HUES64 (cell line): ENCODE results near the gene TBXAS1.

ENCODE experiments used
- H3K27ac ChIP-seq: 2 replicates; pipeline ENCODE4 v1.7.0; 2013; ENCODE audit warnings: low read depth, low read length, inconsistent platforms
- H3K27me3 ChIP-seq: 2 replicates; pipeline ENCODE4 v1.6.1; 2013; ENCODE audit warnings: mild to moderate bottlenecking, low read length; ENCODE audit not compliant: insufficient read depth
- H3K36me3 ChIP-seq: 2 replicates; pipeline ENCODE4 v1.6.1; 2013; ENCODE audit warnings: mild to moderate bottlenecking, low read length; ENCODE audit not compliant: insufficient read depth
- H3K4me1 ChIP-seq: 2 replicates; pipeline ENCODE4 v1.6.1; 2013; ENCODE audit warnings: mild to moderate bottlenecking, low read length, moderate library complexity; ENCODE audit not compliant: insufficient read depth
- H3K4me3 ChIP-seq: 2 replicates; pipeline ENCODE4 v1.5.1; 2013; ENCODE audit warnings: mild to moderate bottlenecking, low read length, moderate library complexity
- H3K9ac ChIP-seq: 2 replicates; pipeline ENCODE4 v1.6.1; 2013; ENCODE audit warnings: mild to moderate bottlenecking, low read depth, low read length
- H3K9me3 ChIP-seq: 2 replicates; pipeline ENCODE4 v1.6.1; 2013; ENCODE audit warnings: low read depth, low read length; ENCODE audit not compliant: insufficient read depth
- WGBS: fragments of 150-250, 120-280 bp; methylation state at CpG from one replicate; pipeline ENCODE4 v1.1.7; 2013; ENCODE audit warnings: missing lambda C conversion rate; 5-methylcytosine and 5-hydroxymethylcytosine counted together

The TBXAS1 gene

DNA sequence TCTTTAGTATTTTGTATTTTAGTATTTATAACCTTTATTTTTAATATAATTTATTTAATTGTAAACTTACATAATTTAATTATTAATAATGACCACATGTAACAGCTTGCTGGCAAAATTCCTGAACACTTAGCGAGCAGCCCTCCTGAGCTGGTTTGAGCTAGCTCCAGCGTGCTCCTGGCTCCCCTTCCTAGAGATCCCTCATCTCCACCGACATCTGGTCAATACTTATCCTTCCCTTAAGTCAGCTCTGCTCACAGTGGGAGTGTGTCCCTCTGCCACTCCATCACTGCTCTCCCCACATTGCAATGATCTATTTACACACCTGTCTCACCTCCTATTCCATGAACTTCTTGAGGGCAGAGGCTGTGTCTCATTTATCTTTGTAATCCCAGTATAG lies 20.6 kb upstream of the TBXAS1 start:
- no peak overlapping the region for H3K9ac ChIP-seq
- H3K4me1 ChIP-seq: no peaks in the 10 kb centered on the region
- H3K27me3 ChIP-seq: no peaks in the 10 kb centered on the region
- H3K9me3 ChIP-seq: peaks cover 18% of the 10 kb centered on the region; the same call in 1 of the 2 replicates
- 89% methylated on average over 3 of the region's 3 CpGs for WGBS
- H3K27ac ChIP-seq: no peak overlapping the region
- H3K4me3 ChIP-seq: no peak overlapping the region
- H3K36me3 ChIP-seq: no peaks in the 10 kb centered on the region

DNA sequence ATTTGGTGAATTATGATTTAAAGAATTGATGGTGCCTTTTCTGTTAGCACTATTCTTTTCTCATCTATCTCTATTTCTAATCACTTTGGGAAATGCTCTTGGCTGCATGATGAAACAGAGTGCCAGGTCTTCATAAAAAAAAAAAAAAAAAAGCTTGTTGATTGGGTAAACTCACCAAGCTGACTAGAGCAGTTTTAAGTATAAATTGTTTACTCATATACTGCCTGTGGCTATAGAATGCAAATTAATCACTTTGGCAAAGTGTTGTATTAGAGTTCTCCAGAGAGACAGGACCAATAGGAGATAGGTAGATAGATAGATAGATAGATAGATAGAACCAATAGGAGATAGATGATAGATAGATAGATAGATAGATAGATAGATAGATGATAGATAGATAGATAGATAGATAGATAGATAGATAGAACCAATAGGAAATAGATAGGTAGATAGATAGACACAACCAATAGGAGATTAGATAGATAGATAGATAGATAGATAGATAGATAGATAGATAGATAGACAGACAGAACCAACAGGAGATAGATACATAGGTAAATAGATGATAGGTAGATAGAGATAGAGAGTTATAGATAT lies 20.1 kb upstream of the TBXAS1 start:
- Histone ChIP-seq H3K36me3 (no peaks in the 10 kb centered on the region), H3K4me1 (no peaks in the 10 kb centered on the region), H3K9me3 (peaks cover 14% of the 10 kb centered on the region; the same call in 1 of the 2 replicates), H3K27me3 (no peaks in the 10 kb centered on the region), H3K9ac (no peak overlapping the region), H3K27ac (no peak overlapping the region), H3K4me3 (no peak overlapping the region)

DNA sequence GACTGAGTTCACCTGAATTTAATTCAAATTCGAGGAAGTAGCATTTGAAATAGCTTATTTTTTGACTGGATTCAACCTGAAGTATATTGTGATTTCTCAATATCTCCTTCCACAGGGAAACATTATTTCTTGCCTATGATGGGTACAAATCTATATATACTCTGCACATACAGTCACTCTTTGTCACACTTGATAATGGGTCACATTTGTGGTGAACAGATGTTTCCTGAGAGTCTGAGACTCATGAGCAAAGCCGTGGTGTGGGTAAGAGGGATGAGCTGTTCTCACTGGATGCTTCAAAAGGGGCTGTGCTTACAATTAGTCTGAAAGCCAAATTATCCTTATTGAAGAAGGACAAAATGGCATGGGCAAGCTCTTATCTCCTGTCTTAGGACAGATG lies 18.0 kb upstream of the TBXAS1 start:
- Histone ChIP-seq H3K36me3 (no peaks in the 10 kb centered on the region), H3K4me1 (no peaks in the 10 kb centered on the region)

DNA sequence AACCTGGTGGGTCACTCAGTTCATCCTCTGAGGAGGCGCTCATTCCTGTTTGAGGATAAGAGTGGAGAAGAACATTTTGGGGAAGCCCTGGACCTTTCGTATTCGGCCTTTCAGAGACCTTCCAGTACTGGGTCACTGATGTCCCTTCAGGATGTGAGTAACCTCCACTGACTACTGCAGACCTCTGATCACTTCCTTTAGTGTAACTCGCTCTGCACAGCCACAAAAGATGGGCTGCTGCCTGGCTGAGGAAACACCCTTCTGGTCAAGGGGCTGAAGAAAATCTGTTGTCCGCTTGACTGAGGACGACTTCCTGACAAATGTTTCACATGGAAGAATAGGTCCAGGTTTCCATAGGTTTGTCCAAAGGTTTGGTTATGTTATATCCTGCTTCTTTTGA lies 15.9 kb upstream of the TBXAS1 start:
- Histone ChIP-seq H3K27me3 (no peaks in the 10 kb centered on the region), H3K9ac (no peak overlapping the region), H3K9me3 (no peaks in the 10 kb centered on the region), H3K4me3 (no peak overlapping the region), H3K27ac (no peak overlapping the region), H3K36me3 (no peaks in the 10 kb centered on the region), H3K4me1 (no peaks in the 10 kb centered on the region)
- 92% methylated on average over 6 of the region's 6 CpGs for WGBS

More for the DNA sequence above, 18.0 kb upstream of the TBXAS1 start:
- no peak overlapping the region for H3K9ac ChIP-seq
- H3K27me3 ChIP-seq: no peaks in the 10 kb centered on the region
- no peak overlapping the region for H3K4me3 ChIP-seq
- H3K9me3 ChIP-seq: no peaks in the 10 kb centered on the region
- H3K27ac ChIP-seq: no peak overlapping the region
- 92% methylated on average over 1 of the region's 2 CpGs for WGBS

DNA sequence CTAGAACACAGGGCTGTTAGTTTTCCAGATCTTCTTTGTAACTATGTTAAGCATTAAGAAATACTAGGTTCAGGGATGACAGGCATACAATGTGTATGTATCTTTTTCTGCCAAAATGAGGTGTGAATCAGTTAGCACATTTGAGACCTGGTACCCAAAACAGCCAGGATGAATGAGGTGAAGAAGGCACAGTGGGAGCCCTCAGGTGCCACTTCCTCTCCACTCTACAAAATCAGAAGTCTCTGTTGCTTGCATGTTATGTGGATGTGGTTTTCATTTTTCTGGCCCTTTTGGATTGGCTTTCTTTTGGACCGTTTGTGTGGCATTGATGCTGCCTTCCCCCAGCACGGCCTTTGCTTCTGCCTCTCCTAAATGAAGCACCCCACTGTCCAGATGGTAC lies 15.4 kb upstream of the TBXAS1 start:
- H3K36me3 ChIP-seq: no peaks in the 10 kb centered on the region
- no peak overlapping the region for H3K9ac ChIP-seq
- no peaks in the 10 kb centered on the region for H3K9me3 ChIP-seq
- no peak overlapping the region for H3K27ac ChIP-seq
- no peaks in the 10 kb centered on the region for H3K27me3 ChIP-seq
- WGBS: 100% methylated on average over 2 of the region's 2 CpGs
- H3K4me1 ChIP-seq: no peaks in the 10 kb centered on the region
- no peak overlapping the region for H3K4me3 ChIP-seq

DNA sequence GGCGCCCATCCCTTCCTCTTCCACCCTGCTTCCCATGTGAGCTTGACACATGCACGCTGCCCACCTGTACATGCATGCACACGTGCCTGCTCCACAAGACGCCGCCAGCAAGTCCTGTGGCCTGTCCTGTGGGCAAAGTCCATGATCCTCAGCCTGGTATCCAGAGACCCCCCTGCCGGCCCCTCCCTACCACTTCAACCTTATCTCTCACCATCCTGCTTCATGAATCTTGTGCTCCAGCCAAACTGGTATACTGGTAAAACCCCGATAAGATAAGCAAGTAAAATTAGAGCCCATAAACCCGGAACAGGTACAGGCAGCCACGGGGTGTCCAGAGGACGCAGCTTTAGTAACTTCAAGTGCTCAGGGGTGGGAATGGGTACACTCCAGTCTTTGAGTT lies 11.8 kb upstream of the TBXAS1 start:
- Histone ChIP-seq H3K27ac (no peak overlapping the region), H3K27me3 (no peaks in the 10 kb centered on the region), H3K9me3 (no peaks in the 10 kb centered on the region), H3K9ac (no peak overlapping the region), H3K4me1 (no peaks in the 10 kb centered on the region), H3K4me3 (no peak overlapping the region), H3K36me3 (no peaks in the 10 kb centered on the region)
- 93% methylated on average over 10 of the region's 10 CpGs for WGBS

DNA sequence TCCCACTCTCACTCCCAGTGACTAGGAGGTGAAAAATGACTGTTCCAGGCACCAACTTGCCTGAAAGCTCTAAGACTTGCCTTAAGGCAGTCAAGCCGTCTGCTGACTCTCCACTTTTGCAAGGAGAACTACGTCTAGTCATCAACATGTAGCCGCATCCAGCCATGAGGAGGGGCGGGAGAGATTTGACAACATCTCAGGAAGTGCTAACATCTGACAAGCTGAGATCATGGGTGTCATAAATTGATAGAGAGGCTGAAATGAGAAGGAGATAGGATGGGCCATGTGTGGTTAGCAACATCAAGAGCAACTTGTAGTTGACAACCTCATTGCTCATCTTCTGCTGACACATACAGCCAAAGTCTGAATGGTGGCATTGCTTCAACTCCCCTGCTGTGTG lies 9.0 kb upstream of the TBXAS1 start:
- Histone ChIP-seq H3K36me3 (no peaks in the 10 kb centered on the region), H3K4me1 (no peaks in the 10 kb centered on the region), H3K9ac (no peak overlapping the region), H3K9me3 (no peaks in the 10 kb centered on the region), H3K27me3 (no peaks in the 10 kb centered on the region), H3K4me3 (no peak overlapping the region), H3K27ac (no peak overlapping the region)
- 92% methylated on average over 4 of the region's 4 CpGs for WGBS

DNA sequence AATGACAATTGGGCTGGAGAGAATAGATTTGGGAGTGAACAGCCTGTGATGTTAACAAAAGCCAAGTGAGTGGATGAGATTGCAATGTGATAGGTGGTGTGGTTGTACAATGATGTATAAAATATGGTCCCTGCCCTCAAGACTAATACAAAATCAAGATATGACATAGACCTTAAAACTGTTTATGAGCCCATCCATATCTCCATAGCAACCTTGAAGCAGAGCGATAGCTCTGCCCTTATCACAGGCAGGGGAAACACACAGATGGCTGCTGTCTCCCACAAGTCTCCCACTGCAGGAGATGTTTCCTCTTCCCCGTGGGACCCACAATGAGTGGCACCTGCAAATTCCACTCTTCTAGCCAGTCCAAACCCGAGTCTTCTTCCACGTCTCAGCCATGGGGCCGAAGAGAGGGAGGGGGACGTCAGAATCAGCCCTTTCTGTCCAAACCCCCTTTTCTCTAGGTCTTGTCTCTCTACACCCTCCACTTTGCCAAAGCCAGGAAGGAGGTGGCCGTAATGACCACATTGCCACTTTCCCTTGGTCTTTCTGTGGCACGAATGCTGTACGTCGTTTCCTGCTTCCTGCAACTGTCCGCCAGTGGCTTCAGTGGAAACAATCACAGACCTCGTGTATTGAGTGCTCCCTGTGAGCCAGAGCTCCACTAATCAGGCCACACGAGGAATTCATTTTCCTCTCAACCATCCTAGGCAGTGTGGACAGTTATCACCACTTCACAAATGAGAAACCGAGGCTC lies 7.5 kb upstream of the TBXAS1 start:
- 93% methylated on average over 14 of the region's 14 CpGs for WGBS
- no peak overlapping the region for H3K4me3 ChIP-seq
- H3K36me3 ChIP-seq: no peaks in the 10 kb centered on the region

DNA sequence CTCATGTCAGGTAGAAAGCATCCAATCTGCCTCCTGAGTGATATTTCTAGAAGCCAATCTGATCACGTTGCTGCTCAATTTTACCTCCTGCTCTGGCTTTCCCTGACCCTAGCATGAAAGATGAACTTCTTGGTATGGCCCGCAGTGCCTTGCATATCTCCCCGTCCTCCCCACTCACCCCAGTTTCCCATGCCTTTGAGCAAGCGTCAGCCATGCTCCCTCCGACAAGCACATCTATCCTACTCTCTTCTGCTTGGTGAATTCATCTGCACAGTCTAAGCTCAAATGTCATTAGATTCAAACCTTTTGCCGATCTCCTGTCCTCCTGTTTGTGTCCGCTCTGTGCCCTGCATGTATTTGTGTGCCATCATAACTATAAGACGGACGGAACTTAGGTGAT lies 6.2 kb upstream of the TBXAS1 start:
- Histone ChIP-seq H3K36me3 (no peaks in the 10 kb centered on the region), H3K4me1 (no peaks in the 10 kb centered on the region), H3K27me3 (no peaks in the 10 kb centered on the region), H3K9me3 (no peaks in the 10 kb centered on the region), H3K27ac (no peak overlapping the region), H3K4me3 (no peak overlapping the region), H3K9ac (no peak overlapping the region)
- WGBS: 92% methylated on average over 9 of the region's 9 CpGs

More for the DNA sequence above, 7.5 kb upstream of the TBXAS1 start:
- Histone ChIP-seq H3K9ac (no peak overlapping the region), H3K9me3 (no peaks in the 10 kb centered on the region), H3K4me1 (no peaks in the 10 kb centered on the region), H3K27ac (no peak overlapping the region), H3K27me3 (no peaks in the 10 kb centered on the region)

DNA sequence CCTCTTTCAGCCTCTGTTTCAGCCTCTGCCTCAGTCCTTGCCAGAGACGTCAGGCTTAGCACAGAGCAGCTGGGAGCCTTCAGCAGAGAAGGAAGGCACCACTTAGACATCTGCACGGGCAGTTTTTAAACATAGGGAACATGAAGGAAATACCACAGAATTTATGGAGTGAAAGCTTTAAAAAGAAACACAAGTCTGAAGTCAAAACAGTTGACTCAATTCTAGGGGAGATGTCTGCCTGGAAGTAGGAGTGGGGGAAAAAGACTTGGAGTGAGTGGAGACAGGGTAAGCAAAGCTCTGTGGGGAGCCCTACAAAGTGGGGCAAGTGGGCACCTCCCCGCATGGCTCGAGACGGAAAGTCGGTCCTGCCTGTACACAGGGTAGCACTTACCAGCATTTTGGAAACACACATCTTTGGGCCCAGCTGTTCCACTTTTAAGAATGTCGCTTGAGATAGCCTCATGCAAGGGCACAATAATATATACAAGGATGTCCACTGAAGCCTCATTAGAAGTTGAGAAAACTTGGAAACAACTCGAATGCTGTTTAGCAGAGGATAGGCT lies 5.0 kb upstream of the TBXAS1 start:
- H3K27me3 ChIP-seq: no peaks in the 10 kb centered on the region
- H3K4me1 ChIP-seq: no peaks in the 10 kb centered on the region
- no peak overlapping the region for H3K27ac ChIP-seq
- H3K9ac ChIP-seq: no peak overlapping the region
- H3K9me3 ChIP-seq: no peaks in the 10 kb centered on the region
- no peak overlapping the region for H3K4me3 ChIP-seq
- WGBS: 89% methylated on average over 8 of the region's 8 CpGs
- H3K36me3 ChIP-seq: no peaks in the 10 kb centered on the region

DNA sequence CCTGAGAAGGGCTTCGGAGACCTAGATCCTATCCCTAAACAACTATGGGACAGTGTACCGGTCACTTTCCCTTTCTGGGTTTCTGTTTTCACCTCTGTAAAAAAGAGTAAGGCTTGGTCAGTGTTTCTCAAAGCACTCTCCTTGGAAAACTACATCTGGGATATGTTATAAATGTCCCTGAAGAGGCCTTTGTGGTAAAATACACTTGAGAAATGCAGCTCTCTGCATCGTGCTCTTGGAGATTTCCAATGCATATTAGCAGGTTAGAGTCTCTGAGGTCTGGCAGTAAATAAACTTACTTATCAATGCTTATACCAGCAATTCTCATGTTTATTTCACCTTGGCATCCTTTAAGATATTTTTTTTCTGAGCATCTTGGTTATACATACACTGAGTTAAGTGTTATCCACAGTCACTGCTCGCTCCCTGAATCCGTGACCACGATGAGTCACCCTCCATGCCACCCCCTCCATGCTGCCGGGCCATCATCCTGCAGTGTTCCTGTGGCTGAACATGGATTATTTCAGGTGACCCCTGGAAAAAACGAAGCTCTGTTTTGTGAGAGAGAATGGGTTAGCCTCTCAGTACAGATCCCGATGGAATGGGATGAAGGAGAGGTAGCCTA lies 3.3 kb upstream of the TBXAS1 start:
- Histone ChIP-seq H3K27me3 (no peaks in the 10 kb centered on the region), H3K4me3 (no peak overlapping the region), H3K27ac (no peak overlapping the region), H3K9ac (no peak overlapping the region), H3K9me3 (no peaks in the 10 kb centered on the region), H3K36me3 (no peaks in the 10 kb centered on the region), H3K4me1 (peaks cover 6% of the 10 kb centered on the region)
- WGBS: 78% methylated on average over 9 of the region's 9 CpGs
